Uterus (tissue), 4 donors: Measurements from ENCODE around the gene NSUN3. TPM values are rescaled to one million over a fixed set of nuclear protein-coding genes. Genes with fewer than 3 reads are reported as not detected.
"Not testable (repeated sequence)": the region's sequence is repeated elsewhere in the genome, so short reads cannot be mapped to it uniquely, and the experiment has no call there.

ENCODE experiments used
- DNase-seq, 2 donors: peaks; one replicate each; pipeline ENCODE4 v3.0.0-alpha.2; 2019 to 2020
- H3K27ac ChIP-seq, 2 donors: fragments of 200-600 bp; sonication (generic); 1 replicate in 1 of 2; 2 replicates in 1 of 2; pipeline ENCODE4 v1.5.1; 2016 to 2018
- H3K27me3 ChIP-seq, 2 donors: fragments of 200-600 bp; sonication (generic); one replicate each; pipeline ENCODE4 v1.5.1; 2018 to 2019; ENCODE audit warnings: control low read depth in 1 of 2
- H3K36me3 ChIP-seq, 2 donors: fragments of 200-600 bp; sonication (generic); one replicate each; pipeline ENCODE4 v1.5.1; 2019; ENCODE audit warnings: control low read depth in 1 of 2
- H3K4me1 ChIP-seq, 2 donors: fragments of 200-600 bp; sonication (generic); one replicate each; pipeline ENCODE4 v1.5.1; 2018 to 2019; ENCODE audit warnings: control low read depth in 1 of 2
- H3K4me3 ChIP-seq, 2 donors: fragments of 200-600 bp; sonication (generic); 1 replicate in 1 of 2; 2 replicates in 1 of 2; pipeline ENCODE4 v1.5.1; 2018 to 2019; ENCODE audit warnings: mild to moderate bottlenecking in 1 of 2
- H3K9me3 ChIP-seq, 2 donors: fragments of 200-600 bp; sonication (generic); one replicate each; pipeline ENCODE4 v1.5.1; 2019; ENCODE audit warnings: control low read depth in 1 of 2
- POLR2A ChIP-seq, 2 donors: fragments of 450-650 bp; IDR thresholded peaks; one replicate each; pipeline ENCODE4 v1.6.1; 2016; ENCODE audit warnings: antibody characterized with exemption in 2 of 2, mild to moderate bottlenecking in 1 of 2, moderate library complexity in 1 of 2
- intact Hi-C: fragments of 100-400 bp; cut with DNase I; formaldehyde crosslinking; loops from one replicate; pipeline ENCODE4 v1.15.1; 2023; ENCODE audit warnings: low total_unique reads
- total RNA-seq, 4 donors: library from RNA; depleted of rRNA in 3 of 4; stranded (reverse); fragments of >200 nt in 3 of 4; gene quantifications; one replicate each; pipeline versions ENCODE4 v1.1.0 to v1.2.4, GENCODE V29; 2014 to 2023
- TF ChIP-seq, protein P1 (sequence below), 4 experiments: fragments of 200-600 bp in 2 of 4; fragments of 450-650 bp in 2 of 4; sonication (generic) in 2 of 4; IDR thresholded peaks; one replicate each; pipeline ENCODE4 v1.5.1; 2016 to 2019; ENCODE audit warnings: antibody characterized with exemption in 4 of 4, mild to moderate bottlenecking in 2 of 4, moderate library complexity in 1 of 4
- donor health status: DM: yes; HTN: yes; CAD: no.

The NSUN3 gene
- total RNA-seq, 4 donors from 2014 or later: 3.3 to 32.6 (median 11.3) TPM

DNA sequence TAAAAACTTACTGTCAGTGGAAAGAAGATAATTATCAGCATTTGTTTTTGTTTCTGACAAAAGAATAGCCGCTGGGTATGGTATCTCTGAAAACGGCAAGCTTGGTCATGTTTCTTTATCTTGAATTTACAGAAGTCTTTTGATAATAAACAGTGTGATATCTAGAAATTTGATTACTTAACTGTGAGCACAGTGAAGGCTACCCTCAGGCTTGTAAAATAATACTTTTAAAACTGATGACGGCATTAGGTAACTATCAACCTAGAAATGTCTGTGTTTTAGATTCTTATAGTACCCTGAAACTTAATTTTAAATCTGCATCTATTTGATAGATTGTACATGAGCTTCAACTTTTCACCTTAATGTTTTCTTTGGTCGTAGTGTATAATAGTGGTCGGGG is 43.4 kb downstream of the NSUN3 start:
- Histone ChIP-seq H3K27ac (no peak overlapping the region), H3K36me3 (no peaks in the 10 kb centered on the region), H3K27me3 (no peaks in the 10 kb centered on the region), H3K4me3 (no peak overlapping the region), H3K4me1 (no peaks in the 10 kb centered on the region), H3K9me3 (no peaks in the 10 kb centered on the region)
- DNase-seq: no peak
- no peak for TF ChIP-seq POLR2A (IDR thresholded peaks at IDR 0.05)
- TF ChIP-seq, protein P1, sequence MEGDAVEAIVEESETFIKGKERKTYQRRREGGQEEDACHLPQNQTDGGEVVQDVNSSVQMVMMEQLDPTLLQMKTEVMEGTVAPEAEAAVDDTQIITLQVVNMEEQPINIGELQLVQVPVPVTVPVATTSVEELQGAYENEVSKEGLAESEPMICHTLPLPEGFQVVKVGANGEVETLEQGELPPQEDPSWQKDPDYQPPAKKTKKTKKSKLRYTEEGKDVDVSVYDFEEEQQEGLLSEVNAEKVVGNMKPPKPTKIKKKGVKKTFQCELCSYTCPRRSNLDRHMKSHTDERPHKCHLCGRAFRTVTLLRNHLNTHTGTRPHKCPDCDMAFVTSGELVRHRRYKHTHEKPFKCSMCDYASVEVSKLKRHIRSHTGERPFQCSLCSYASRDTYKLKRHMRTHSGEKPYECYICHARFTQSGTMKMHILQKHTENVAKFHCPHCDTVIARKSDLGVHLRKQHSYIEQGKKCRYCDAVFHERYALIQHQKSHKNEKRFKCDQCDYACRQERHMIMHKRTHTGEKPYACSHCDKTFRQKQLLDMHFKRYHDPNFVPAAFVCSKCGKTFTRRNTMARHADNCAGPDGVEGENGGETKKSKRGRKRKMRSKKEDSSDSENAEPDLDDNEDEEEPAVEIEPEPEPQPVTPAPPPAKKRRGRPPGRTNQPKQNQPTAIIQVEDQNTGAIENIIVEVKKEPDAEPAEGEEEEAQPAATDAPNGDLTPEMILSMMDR (IDR thresholded peaks at IDR 0.05): no peak
- intact Hi-C loops: no loop called here

DNA sequence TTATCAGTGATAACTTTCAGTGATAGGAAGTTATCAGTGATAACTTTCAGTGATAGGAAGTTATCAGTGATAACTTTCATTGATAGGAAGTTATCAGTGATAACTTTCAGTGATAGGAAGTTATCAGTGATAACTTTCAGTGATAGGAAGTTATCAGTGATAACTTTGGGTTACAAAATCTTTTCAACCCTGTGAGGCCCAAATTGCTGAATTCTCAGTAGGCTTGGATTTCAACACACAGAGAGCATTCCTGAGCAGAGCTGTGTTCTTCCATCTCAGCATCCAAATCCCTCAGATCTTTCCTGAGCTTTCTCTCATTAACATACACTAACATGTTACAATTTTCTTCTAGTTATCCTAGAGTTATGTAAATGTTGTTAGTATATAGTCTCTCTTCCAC is 47.4 kb downstream of the NSUN3 start:
- H3K27ac ChIP-seq, DNase-seq, intact Hi-C loops, H3K9me3 ChIP-seq, H3K27me3 ChIP-seq, H3K4me1 ChIP-seq, H3K36me3 ChIP-seq, H3K4me3 ChIP-seq: not testable (repeated sequence)

DNA sequence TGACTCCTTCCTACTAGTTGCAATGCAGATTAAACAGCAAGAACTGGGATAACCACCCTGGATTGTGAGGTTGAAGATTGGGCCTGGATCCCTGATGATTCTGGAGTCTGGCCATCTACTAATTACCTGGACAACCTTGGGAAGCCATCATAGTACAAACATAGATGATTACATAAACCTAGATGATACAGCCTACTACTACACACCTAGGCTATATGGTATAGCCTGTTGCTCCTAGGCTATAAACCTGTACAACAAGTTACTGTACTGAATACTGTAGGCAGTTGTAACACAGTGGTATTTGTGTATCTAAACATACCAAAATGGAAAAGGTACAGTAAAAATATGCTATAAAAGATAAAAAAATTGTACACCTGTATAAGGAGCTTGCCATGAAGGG is 48.0 kb downstream of the NSUN3 start:
- Histone ChIP-seq H3K9me3 (no peaks in the 10 kb centered on the region), H3K36me3 (no peaks in the 10 kb centered on the region)
- intact Hi-C loops: no loop called here

DNA sequence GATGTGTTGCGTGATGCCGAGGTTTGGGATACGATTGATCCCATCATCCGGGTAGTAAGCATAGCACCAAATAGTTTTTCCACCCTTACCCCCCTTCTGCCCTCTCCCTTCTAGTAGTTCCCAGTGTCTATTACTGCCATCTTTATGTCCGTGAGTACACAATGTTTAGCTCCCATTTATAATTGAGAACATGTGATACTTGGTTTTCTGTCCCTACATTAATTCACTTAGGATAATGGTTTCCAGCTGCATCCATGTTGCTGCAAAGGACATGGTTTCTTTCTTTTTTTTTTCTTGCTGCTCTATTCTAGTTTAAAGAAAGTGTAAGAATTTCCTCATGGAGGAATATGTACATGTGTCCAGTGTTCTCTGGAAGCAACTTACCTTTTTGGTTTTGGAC is 51.8 kb downstream of the NSUN3 start:
- no peak for DNase-seq
- H3K27ac ChIP-seq: no peak overlapping the region
- H3K4me3 ChIP-seq: no peak overlapping the region
- TF ChIP-seq, protein P1 (IDR thresholded peaks at IDR 0.05): no peak
- TF ChIP-seq POLR2A (IDR thresholded peaks at IDR 0.05): no peak
- no peaks in the 10 kb centered on the region for H3K4me1 ChIP-seq
- intact Hi-C loops: no loop called here
- H3K36me3 ChIP-seq: no peaks in the 10 kb centered on the region
- no peaks in the 10 kb centered on the region for H3K27me3 ChIP-seq
- H3K9me3 ChIP-seq: no peaks in the 10 kb centered on the region

More for the DNA sequence above, 48.0 kb downstream of the NSUN3 start:
- TF ChIP-seq POLR2A (IDR thresholded peaks at IDR 0.05): no peak
- TF ChIP-seq, protein P1 (IDR thresholded peaks at IDR 0.05): no peak
- H3K4me3 ChIP-seq: no peak overlapping the region
- no peak overlapping the region for H3K27ac ChIP-seq
- DNase-seq: no peak
- no peaks in the 10 kb centered on the region for H3K27me3 ChIP-seq
- no peaks in the 10 kb centered on the region for H3K4me1 ChIP-seq

DNA sequence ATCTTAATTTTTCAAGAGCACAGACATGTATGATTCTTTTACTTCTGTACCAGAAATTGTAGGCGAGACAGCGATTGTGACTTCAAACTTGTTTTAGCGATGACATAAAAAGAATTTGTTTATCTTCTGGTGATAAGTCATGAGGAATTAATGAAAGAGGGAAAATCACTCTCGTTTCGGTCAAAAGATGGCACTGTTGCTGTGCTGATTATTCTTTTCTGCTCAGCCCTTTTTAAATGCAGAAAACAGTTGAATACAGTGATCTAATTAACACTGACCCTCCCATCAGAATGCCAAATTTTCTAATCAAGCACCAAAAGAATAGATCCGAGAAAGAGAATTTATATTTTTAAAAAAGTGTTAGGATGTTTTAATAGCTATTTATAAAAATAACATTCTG is 52.6 kb downstream of the NSUN3 start:
- Histone ChIP-seq H3K27me3 (no peaks in the 10 kb centered on the region), H3K9me3 (no peaks in the 10 kb centered on the region), H3K4me3 (no peak overlapping the region), H3K36me3 (no peaks in the 10 kb centered on the region), H3K4me1 (no peaks in the 10 kb centered on the region), H3K27ac (no peak overlapping the region)
- no peak for DNase-seq
- TF ChIP-seq, protein P1 (IDR thresholded peaks at IDR 0.05): peak; percentile 8 to 24 (median 16)
- no peak for TF ChIP-seq POLR2A (IDR thresholded peaks at IDR 0.05)
- intact Hi-C loops: no loop called here

DNA sequence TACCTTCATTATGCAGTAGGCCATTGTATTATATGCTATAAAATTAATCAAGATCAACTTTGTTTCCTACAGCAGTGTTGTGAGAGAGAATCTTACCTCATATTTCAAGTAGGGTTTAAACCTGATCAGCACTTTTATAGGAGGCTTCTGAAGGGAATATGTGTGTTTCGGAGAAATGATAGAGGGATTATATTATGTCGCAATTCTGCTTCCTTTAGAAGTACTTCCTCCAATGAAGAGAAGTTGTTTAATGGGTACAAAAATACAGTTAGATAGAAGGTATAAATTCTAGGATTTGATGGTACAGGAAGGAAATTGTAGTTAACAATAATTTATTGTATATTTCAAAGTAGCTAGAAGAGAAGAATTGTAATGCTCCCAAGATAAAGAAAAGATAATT is 54.9 kb downstream of the NSUN3 start:
- H3K36me3 ChIP-seq: no peaks in the 10 kb centered on the region
- no peaks in the 10 kb centered on the region for H3K9me3 ChIP-seq
- H3K27ac ChIP-seq: no peak overlapping the region
- no peak overlapping the region for H3K4me3 ChIP-seq
- TF ChIP-seq, protein P1 (IDR thresholded peaks at IDR 0.05): no peak
- no peak for TF ChIP-seq POLR2A (IDR thresholded peaks at IDR 0.05)
- no peaks in the 10 kb centered on the region for H3K4me1 ChIP-seq
- no peaks in the 10 kb centered on the region for H3K27me3 ChIP-seq
- DNase-seq: no peak
- intact Hi-C loops: no loop called here
